H1 (cell line): ENCODE data around the gene RTP2. TPM values are rescaled to one million over a fixed set of nuclear protein-coding genes. Genes with fewer than 3 reads are reported as not detected.

ENCODE experiments used
- CTCF ChIA-PET: fragments of 300-600 bp; sonication (Branson Sonifier 250); formaldehyde crosslinking; loops from one replicate; lab custom pipeline; 2021; ENCODE audit not compliant: partially characterized antibody; lab: Charles Lee
- POLR2A ChIA-PET: fragments of 300-600 bp; sonication (Branson Sonifier 250); formaldehyde crosslinking; loops from one replicate; lab custom pipeline; 2021; ENCODE audit warnings: inconsistent platforms; ENCODE audit not compliant: partially characterized antibody; lab: Charles Lee
- DNase-seq, 2 experiments: peaks; one replicate each; pipeline versions ENCODE4 v3.0.0 to v3.0.0-alpha.2; 2010 to 2022; ENCODE audit warnings: low spot score in 2 of 2, low read depth in 1 of 2, mixed read lengths in 1 of 2
- FAIRE-seq: peaks from 2 replicates; lab custom pipeline; 2011; peaks lifted over from hg19 to GRCh38; lab: Jason Lieb, UNC
- H2AFZ ChIP-seq: 2 replicates; pipeline ENCODE4 v1.8.1; 2012; ENCODE audit warnings: low read length, inconsistent platforms
- H2AK5ac ChIP-seq: 2 replicates; pipeline ENCODE4 v1.6.1; 2013; ENCODE audit warnings: low read depth, low read length
- H2BK120ac ChIP-seq: replicated peaks from 2 replicates; pipeline ENCODE3; 2013; ENCODE audit warnings: low read depth, low read length, inconsistent platforms
- H2BK12ac ChIP-seq: 2 replicates; pipeline ENCODE4 v1.6.1; 2013; ENCODE audit warnings: low read depth, low read length
- H2BK15ac ChIP-seq: 2 replicates; pipeline ENCODE4 v1.6.1; 2013; ENCODE audit warnings: low read length
- H2BK20ac ChIP-seq: 2 replicates; pipeline ENCODE4 v1.6.1; 2013; ENCODE audit warnings: low read length
- H2BK5ac ChIP-seq: 2 replicates; pipeline ENCODE4 v1.6.1; 2013; ENCODE audit warnings: low read depth, low read length
- H3K14ac ChIP-seq: 2 replicates; pipeline ENCODE4 v1.6.1; 2013; ENCODE audit warnings: inconsistent platforms; ENCODE audit not compliant: insufficient read length
- H3K18ac ChIP-seq: 2 replicates; pipeline ENCODE4 v1.6.1; 2013; ENCODE audit warnings: low read length; ENCODE audit errors: extremely low read depth
- H3K23ac ChIP-seq: 2 replicates; pipeline ENCODE4 v1.6.1; 2013; ENCODE audit warnings: inconsistent platforms; ENCODE audit not compliant: insufficient read length
- H3K23me2 ChIP-seq: 2 replicates; pipeline ENCODE4 v1.6.1; 2013; ENCODE audit warnings: low read depth, low read length
- H3K27ac ChIP-seq: 2 replicates; pipeline ENCODE4 v1.6.1; 2011; ENCODE audit warnings: low read depth, low read length, inconsistent platforms
- H3K27me3 ChIP-seq, 4 experiments: replicated peaks in 1 of 4; 1 replicate in 1 of 4; 2 replicates in 3 of 4; pipeline versions ENCODE4 v1.6.1 to v1.8.1; 2011 to 2013; ENCODE audit warnings: low read length in 3 of 4, mild to moderate bottlenecking in 3 of 4, inconsistent platforms in 2 of 4, mixed read lengths in 2 of 4, moderate library complexity in 1 of 4; ENCODE audit not compliant: control insufficient read depth in 3 of 4, insufficient read depth in 3 of 4; ENCODE audit errors: extremely low read depth in 1 of 4
- H3K36me3 ChIP-seq, 4 experiments: 2 replicates each; pipeline versions ENCODE4 v1.6.1 to v1.8.1; 2011 to 2013; ENCODE audit warnings: mild to moderate bottlenecking in 4 of 4, low read length in 3 of 4, moderate library complexity in 2 of 4, control low read depth in 1 of 4, inconsistent platforms in 1 of 4; ENCODE audit not compliant: insufficient read depth in 4 of 4, control insufficient read depth in 2 of 4
- H3K4ac ChIP-seq: replicated peaks from 2 replicates; pipeline ENCODE3; 2013; ENCODE audit warnings: low read length, low read depth, mixed read lengths, inconsistent platforms; ENCODE audit not compliant: insufficient read length
- H3K4me1 ChIP-seq, 4 experiments: replicated peaks in 1 of 4; 1 replicate in 1 of 4; 2 replicates in 3 of 4; pipeline versions ENCODE4 v1.6.1 to v1.8.1; 2011 to 2013; ENCODE audit warnings: low read length in 3 of 4, inconsistent platforms in 2 of 4, mixed read lengths in 1 of 4; ENCODE audit not compliant: insufficient read depth in 4 of 4, control insufficient read depth in 3 of 4
- H3K4me2 ChIP-seq, 2 experiments: 2 replicates each; pipeline versions ENCODE4 v1.6.1 to v1.8.1; 2011 to 2013; ENCODE audit warnings: low read depth in 2 of 2, low read length in 2 of 2, control low read depth in 1 of 2, inconsistent platforms in 1 of 2, mild to moderate bottlenecking in 1 of 2; ENCODE audit not compliant: insufficient read depth in 1 of 2
- H3K4me3 ChIP-seq, 4 experiments: fragments of 200-600, 300-600 bp in 1 of 4; sonication (generic), shearing (Covaris generic), sonication (Bioruptor Twin) in 1 of 4; 2 replicates each; pipeline versions ENCODE4 v1.5.1 to v1.8.1; 2011 to 2016; ENCODE audit warnings: low read length in 4 of 4, low read depth in 3 of 4, control low read depth in 2 of 4, inconsistent platforms in 2 of 4, mild to moderate bottlenecking in 2 of 4, mixed read lengths in 1 of 4, moderate library complexity in 1 of 4; ENCODE audit not compliant: insufficient read depth in 2 of 4; ENCODE audit errors: extremely low read depth in 1 of 4
- H3K56ac ChIP-seq: replicated peaks from 2 replicates; pipeline ENCODE3; 2013; ENCODE audit warnings: low read depth, mild to moderate bottlenecking, mixed read lengths, low read length, inconsistent platforms; ENCODE audit not compliant: insufficient read length
- H3K79me1 ChIP-seq: 2 replicates; pipeline ENCODE4 v1.6.1; 2013; ENCODE audit warnings: low read depth, low read length, control low read depth
- H3K79me2 ChIP-seq, 2 experiments: 2 replicates each; pipeline versions ENCODE4 v1.6.1 to v1.8.1; 2012 to 2013; ENCODE audit warnings: low read length in 2 of 2, mild to moderate bottlenecking in 2 of 2, inconsistent platforms in 1 of 2; ENCODE audit not compliant: insufficient read depth in 2 of 2, control insufficient read depth in 1 of 2
- H3K9ac ChIP-seq, 4 experiments: replicated peaks in 1 of 4; 1 replicate in 1 of 4; 2 replicates in 3 of 4; pipeline versions ENCODE4 v1.6.1 to v1.8.1; 2011 to 2013; ENCODE audit warnings: low read depth in 3 of 4, low read length in 3 of 4, control low read depth in 2 of 4, mild to moderate bottlenecking in 2 of 4, moderate library complexity in 2 of 4, inconsistent platforms in 1 of 4; ENCODE audit errors: extremely low read depth in 1 of 4
- H3K9me3 ChIP-seq, 2 experiments: 2 replicates each; pipeline versions ENCODE4 v1.6.1 to v1.8.1; 2012 to 2013; ENCODE audit warnings: mild to moderate bottlenecking in 2 of 2, moderate library complexity in 2 of 2, control low read depth in 1 of 2, inconsistent platforms in 1 of 2, low read depth in 1 of 2, low read length in 1 of 2, mixed read lengths in 1 of 2; ENCODE audit not compliant: insufficient read depth in 2 of 2
- H4K20me1 ChIP-seq, 2 experiments: replicated peaks in 1 of 2; 2 replicates each; pipeline versions ENCODE3 to v1.8.1; 2011 to 2013; ENCODE audit warnings: inconsistent platforms in 2 of 2, low read length in 2 of 2, mild to moderate bottlenecking in 1 of 2; ENCODE audit not compliant: insufficient read depth in 2 of 2, control insufficient read depth in 1 of 2
- H4K5ac ChIP-seq: 2 replicates; pipeline ENCODE4 v1.6.1; 2013; ENCODE audit warnings: low read length, low read depth, mixed read lengths, inconsistent platforms; ENCODE audit not compliant: insufficient read length
- H4K8ac ChIP-seq: 2 replicates; pipeline ENCODE4 v1.8.0; 2013; ENCODE audit warnings: mild to moderate bottlenecking, moderate library complexity, low read length, inconsistent platforms; ENCODE audit not compliant: insufficient read depth; ENCODE audit errors: extremely low read depth
- H4K91ac ChIP-seq: replicated peaks from 2 replicates; pipeline ENCODE3; 2013; ENCODE audit warnings: low read length, mixed read lengths, inconsistent platforms; ENCODE audit not compliant: insufficient read length
- BRCA1 ChIP-seq: IDR thresholded peaks from 2 replicates; pipeline ENCODE4 v1.6.1; 2012; ENCODE audit warnings: low read depth, low read length, improper control_type of control experiment
- CBX5 ChIP-seq: fragments of 300-800, 300-1000 bp; sonication (generic); IDR thresholded peaks from 2 replicates; pipeline ENCODE4 v1.7.1; 2016; ENCODE audit warnings: antibody characterized with exemption, low read length, low read depth
- CBX8 ChIP-seq: fragments of 300-800, 300-1000 bp; sonication (generic); IDR thresholded peaks from 2 replicates; pipeline ENCODE4 v1.7.1; 2016; ENCODE audit warnings: low read depth, low read length, borderline replicate concordance
- CEBPB ChIP-seq: IDR thresholded peaks from 2 replicates; pipeline ENCODE4 v1.6.1; 2012; ENCODE audit warnings: low read depth, low read length
- CTBP2 ChIP-seq: IDR thresholded peaks from 2 replicates; pipeline ENCODE4 v1.7.0; 2011; ENCODE audit warnings: borderline replicate concordance, mild to moderate bottlenecking, moderate library complexity, mixed read lengths, low read length; ENCODE audit not compliant: insufficient read depth, insufficient read length
- GTF2F1 ChIP-seq: IDR thresholded peaks from 2 replicates; pipeline ENCODE4 v1.6.1; 2012; ENCODE audit warnings: low read depth, low read length, improper control_type of control experiment, borderline replicate concordance
- KDM1A ChIP-seq: fragments of 200-600, 300-600 bp; sonication (generic); IDR thresholded peaks from 2 replicates; pipeline ENCODE4 v1.7.1; 2016; ENCODE audit warnings: mild to moderate bottlenecking, low read length, borderline replicate concordance
- KDM4A ChIP-seq: IDR thresholded peaks from one replicate; pipeline ENCODE4 v1.7.1; 2012; ENCODE audit warnings: low read depth, mild to moderate bottlenecking, moderate library complexity, low read length, inconsistent platforms; ENCODE audit not compliant: severe bottlenecking
- NANOG ChIP-seq: IDR thresholded peaks from 2 replicates; pipeline ENCODE4 v1.6.1; 2011; ENCODE audit warnings: low read length, low read depth, mild to moderate bottlenecking, inconsistent platforms; ENCODE audit not compliant: insufficient read depth, poor library complexity, severe bottlenecking
- NRF1 ChIP-seq: IDR thresholded peaks from 2 replicates; pipeline ENCODE4 v1.6.1; 2011; ENCODE audit warnings: mild to moderate bottlenecking, low read depth, low read length, improper control_type of control experiment
- POLR2AphosphoS5 ChIP-seq: IDR thresholded peaks from 2 replicates; pipeline ENCODE4 v1.6.1; 2011; ENCODE audit warnings: low read depth, low read length
- RBBP5 ChIP-seq: IDR thresholded peaks from 2 replicates; pipeline ENCODE4 v1.7.1; 2012; ENCODE audit warnings: low read depth, mild to moderate bottlenecking, inconsistent platforms, low read length, moderate library complexity, borderline replicate concordance
- TEAD4 ChIP-seq: IDR thresholded peaks from 2 replicates; pipeline ENCODE4 v1.6.1; 2012; ENCODE audit warnings: low read depth, low read length, inconsistent platforms, mixed read lengths
- WGBS, 2 experiments: shearing (Covaris generic) in 1 of 2; methylation state at CpG; one replicate each; pipeline versions ENCODE4 v1.1.6 to v1.1.7; 2013 to 2015; ENCODE audit warnings: low lambda C conversion rate in 2 of 2, mixed read lengths in 2 of 2, inconsistent platforms in 1 of 2, low coverage in 1 of 2, missing lambda C conversion rate in 1 of 2; ENCODE audit not compliant: insufficient replicate concordance in 2 of 2, insufficient coverage in 1 of 2, insufficient read length in 1 of 2; ENCODE audit errors: extremely low coverage in 1 of 2, missing lambda C conversion rate in 1 of 2; 5-methylcytosine and 5-hydroxymethylcytosine counted together
- polyA plus RNA-seq, 7 experiments: library from polyadenylated mRNA; depleted of rRNA in 3 of 7; stranded (reverse) in 5 of 7; unstranded in 2 of 7; fragments of >200 nt in 5 of 7; fragments of 200-250 nt in 2 of 7; gene quantifications; 1 replicate in 5 of 7; 2 replicates in 1 of 7; 4 replicates in 1 of 7; pipeline versions ENCODE4 v1.2.1 to v1.2.3, GENCODE V29; 2011 to 2013; ENCODE audit warnings: missing spikeins in 2 of 7, mixed read lengths in 2 of 7
- total RNA-seq: library from RNA; stranded (reverse); fragmentation: NEBNext Ultra II Directional; extraction: Animal tissue kit (Norgen Biotek cat#: 25700); gene quantifications from 2 replicates; pipeline ENCODE4 v1.2.1, GENCODE V29; 2021

Gene RTP2
- total and polyA plus RNA-seq, 2 of the 8 experiments (the other 6 are each of a cell fraction or from before 2014, with no cell fraction given): not detected

- no peaks in the 10 kb centered on the region for H3K79me2 ChIP-seq
- FAIRE-seq: no peak
- POLR2A ChIA-PET: no interaction called here
- TF ChIP-seq POLR2AphosphoS5 (no peak), CTBP2 (no peak), KDM1A (no peak), CBX8 (no peak), NRF1 (no peak), TEAD4 (no peak), GTF2F1 (no peak), CBX5 (no peak), RBBP5 (no peak), KDM4A (no peak), BRCA1 (no peak), NANOG (no peak), CEBPB (no peak)
Observed at GRCh38 chr3:187698499-187699399, 3.6 kb downstream of the RTP2 start.

More at GRCh38 chr3:187698499-187699399, 3.6 kb downstream of the RTP2 start:
- 95% methylated on average over 32 of the region's 42 CpGs; no CpG with 5 or more reads in 1 of the 2 experiments for WGBS, 2 experiments
- no peak overlapping the region for H3K18ac ChIP-seq
- H2BK20ac ChIP-seq: no peak overlapping the region
- H2BK15ac ChIP-seq: no peak overlapping the region
- no peak overlapping the region for H3K27ac ChIP-seq
- H2BK12ac ChIP-seq: no peak overlapping the region
- CTCF ChIA-PET: interaction anchor here (1.4 to 2.1 kb wide), 2 partner anchors 20 to 379 kb away, joined by 3 to 12 read pairs; no protein-coding TSS in a partner anchor
- no peak overlapping the region for H3K4me2 ChIP-seq
- no peak overlapping the region for H3K23ac ChIP-seq
- DNase-seq: no peak
- no peak overlapping the region for H3K9ac ChIP-seq
- no peak overlapping the region for H2AK5ac ChIP-seq
- H3K4ac ChIP-seq: no peak overlapping the region
- no peak overlapping the region for H2BK120ac ChIP-seq
- no peak overlapping the region for H3K56ac ChIP-seq
- H4K5ac ChIP-seq: no peak overlapping the region
- H3K9me3 ChIP-seq: no peaks in the 10 kb centered on the region
- H2AFZ ChIP-seq: no peak overlapping the region
- H2BK5ac ChIP-seq: no peak overlapping the region
- no peak overlapping the region for H3K14ac ChIP-seq
- no peak overlapping the region for H4K91ac ChIP-seq
- H4K20me1 ChIP-seq: no peaks in the 10 kb centered on the region
- H4K8ac ChIP-seq: no peak overlapping the region
- no peaks in the 10 kb centered on the region for H3K27me3 ChIP-seq
- no peaks in the 10 kb centered on the region for H3K36me3 ChIP-seq
- H3K4me1 ChIP-seq: no peaks in the 10 kb centered on the region
- H3K79me1 ChIP-seq: no peaks in the 10 kb centered on the region
- H3K23me2 ChIP-seq: no peaks in the 10 kb centered on the region
- no peak overlapping the region for H3K4me3 ChIP-seq
